ENCODE results near the gene TAS2R16.

- TF ChIP-seq ZNF274 (IDR thresholded peaks at IDR 0.05; ENCODE audit: low read depth, low read length) (no peak), SUZ12 (IDR thresholded peaks at IDR 0.05; ENCODE audit: extremely low read depth, insufficient read depth, insufficient read length) (no peak), YY1 (IDR thresholded peaks at IDR 0.05; ENCODE audit: insufficient read depth, insufficient read length) (no peak)
Observed at GRCh38 chr7:122984021-122984420, 11.5 kb downstream of the TAS2R16 start.

All from NT2/D1 (cell line).